Activated CD8-positive, alpha-beta T cell treated with anti-CD3 and anti-CD28 coated beads, Interleukin-2, amount 10 ng/mL, durations not matched to agents 7 days and 5 days (primary cell): ENCODE results near the gene PHKA2. TPM values are rescaled to one million over a fixed set of nuclear protein-coding genes. Genes with fewer than 3 reads are reported as not detected.

Experiments
- ATAC-seq: fragments of 150-1000 bp; cut with Tn5 transposase; one replicate; pipeline ENCODE4 v1.10.0; 2021; ENCODE audit warnings: moderate library complexity
- CTCF ChIA-PET: fragments of 350-600 bp; sonication (Branson Sonifier 250); formaldehyde crosslinking; loops from one replicate; lab custom pipeline; 2021; ENCODE audit warnings: antibody characterized with exemption; lab: Charles Lee
- POLR2A ChIA-PET: fragments of 350-600 bp; sonication (Branson Sonifier 250); formaldehyde crosslinking; loops from one replicate; lab custom pipeline; 2021; ENCODE audit warnings: antibody characterized with exemption; lab: Charles Lee
- DNase-seq: peaks from one replicate; pipeline ENCODE4 v3.0.0-alpha.2; 2020
- H3K27ac Mint-ChIP-seq: one replicate; pipeline ENCODE4 v1.8.0; 2021; ENCODE audit warnings: mild to moderate bottlenecking, mixed read lengths
- H3K27me3 Mint-ChIP-seq: one replicate; pipeline ENCODE4 v1.8.0; 2021; ENCODE audit warnings: low read depth, mixed read lengths
- H3K36me3 Mint-ChIP-seq: one replicate; pipeline ENCODE4 v1.8.0; 2021; ENCODE audit warnings: low read depth, mixed read lengths
- H3K4me1 Mint-ChIP-seq: one replicate; pipeline ENCODE4 v1.8.0; 2021; ENCODE audit warnings: low read depth, mixed read lengths
- H3K4me3 Mint-ChIP-seq: one replicate; pipeline ENCODE4 v1.8.0; 2021; ENCODE audit warnings: mild to moderate bottlenecking, mixed read lengths
- H3K9me3 Mint-ChIP-seq: one replicate; pipeline ENCODE4 v1.8.0; 2022; ENCODE audit warnings: mixed read lengths; ENCODE audit not compliant: insufficient read depth
- total RNA-seq, 2 experiments: library from RNA; stranded (reverse); gene quantifications; one replicate each; pipeline ENCODE4 v1.2.3, GENCODE V29; 2021

PHKA2 gene
- total RNA-seq, 2 experiments from 2014 or later, result 21.7 to 23.6 TPM

DNA sequence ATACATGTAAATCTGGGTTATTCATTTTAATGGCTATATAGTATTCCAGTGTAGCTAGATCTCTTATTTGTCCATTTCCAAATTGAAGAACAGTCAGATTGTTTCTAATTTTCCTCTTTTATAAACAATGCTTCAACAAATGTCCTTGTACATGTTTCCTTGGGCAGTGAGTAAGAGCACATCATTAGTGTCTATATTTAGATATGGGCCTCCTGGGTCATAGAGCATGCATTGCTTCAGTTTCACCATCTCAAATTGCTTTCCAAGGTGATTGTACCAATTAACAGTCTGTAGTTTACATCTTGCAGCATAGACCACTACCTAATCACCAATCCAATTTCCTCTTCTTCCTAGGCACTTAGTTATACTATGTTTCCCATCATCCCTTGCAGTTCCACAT lies 13.4 kb downstream of the PHKA2 start:
- H3K4me3 Mint-ChIP-seq, result no peak overlapping the region
- H3K36me3 Mint-ChIP-seq, result no peaks in the 10 kb centered on the region
- ChIA-PET POLR2A (no interaction called here), CTCF (no interaction called here)
- DNase-seq (no peak), ATAC-seq (no peak)
- no peak overlapping the region for H3K27ac Mint-ChIP-seq
- H3K27me3 Mint-ChIP-seq, result no peaks in the 10 kb centered on the region
- H3K9me3 Mint-ChIP-seq, result no peaks in the 10 kb centered on the region
- H3K4me1 Mint-ChIP-seq, result no peaks in the 10 kb centered on the region

DNA sequence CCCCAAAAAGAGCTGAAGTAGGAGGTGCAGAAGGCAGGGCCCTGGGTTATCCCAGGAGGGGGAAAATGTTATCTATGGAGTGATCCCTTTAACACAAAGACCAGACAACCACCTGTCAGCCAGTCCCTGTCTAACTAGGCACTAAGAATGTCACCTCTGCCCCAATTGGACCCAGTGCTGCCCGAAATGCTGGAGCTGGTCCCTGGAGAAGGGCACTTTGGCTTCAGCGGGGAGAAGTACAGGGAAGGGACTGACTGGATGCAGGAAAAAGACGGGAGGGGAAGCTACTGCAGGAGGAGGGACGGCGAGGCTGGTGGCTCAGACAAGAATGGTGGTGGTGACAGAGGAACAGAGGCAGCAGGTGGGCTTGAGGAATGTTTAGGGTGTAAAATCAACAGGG lies 17.3 kb downstream of the PHKA2 start:
- no peak for ATAC-seq
- H3K27ac Mint-ChIP-seq, result no peak overlapping the region
- ChIA-PET CTCF (no interaction called here), POLR2A (no interaction called here)
- H3K27me3 Mint-ChIP-seq, result no peaks in the 10 kb centered on the region
- no peak for DNase-seq
- no peak overlapping the region for H3K4me3 Mint-ChIP-seq
- H3K4me1 Mint-ChIP-seq, result peaks cover 9% of the 10 kb centered on the region
- H3K36me3 Mint-ChIP-seq, result no peaks in the 10 kb centered on the region
- H3K9me3 Mint-ChIP-seq, result no peaks in the 10 kb centered on the region

DNA sequence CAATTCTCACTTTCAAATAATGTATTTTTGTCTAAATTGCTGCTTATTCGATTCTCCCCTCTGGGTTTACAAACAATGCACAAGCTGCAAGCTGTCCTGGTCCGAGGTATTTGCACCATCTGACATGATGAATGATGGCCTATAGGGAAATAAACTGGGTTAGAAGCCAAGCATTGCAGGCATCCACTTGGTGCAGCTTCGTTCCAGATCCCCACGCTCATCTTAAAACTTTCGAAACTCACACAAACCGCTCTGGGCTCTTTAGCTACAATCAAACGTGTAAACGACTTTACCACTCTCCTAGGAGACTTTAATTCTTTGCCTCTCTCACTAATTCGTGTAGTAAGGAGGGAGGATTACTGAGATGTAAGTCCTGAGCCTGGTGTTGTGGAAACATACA lies 19.0 kb downstream of the PHKA2 start:
- POLR2A ChIA-PET, result no interaction called here
- H3K27ac Mint-ChIP-seq, result no peak overlapping the region
- no peaks in the 10 kb centered on the region for H3K9me3 Mint-ChIP-seq
- no peak for ATAC-seq
- no peaks in the 10 kb centered on the region for H3K27me3 Mint-ChIP-seq
- CTCF ChIA-PET, result no interaction called here
- H3K4me1 Mint-ChIP-seq, result peaks cover 15% of the 10 kb centered on the region
- H3K4me3 Mint-ChIP-seq, result no peak overlapping the region
- H3K36me3 Mint-ChIP-seq, result no peaks in the 10 kb centered on the region
- no peak for DNase-seq

DNA sequence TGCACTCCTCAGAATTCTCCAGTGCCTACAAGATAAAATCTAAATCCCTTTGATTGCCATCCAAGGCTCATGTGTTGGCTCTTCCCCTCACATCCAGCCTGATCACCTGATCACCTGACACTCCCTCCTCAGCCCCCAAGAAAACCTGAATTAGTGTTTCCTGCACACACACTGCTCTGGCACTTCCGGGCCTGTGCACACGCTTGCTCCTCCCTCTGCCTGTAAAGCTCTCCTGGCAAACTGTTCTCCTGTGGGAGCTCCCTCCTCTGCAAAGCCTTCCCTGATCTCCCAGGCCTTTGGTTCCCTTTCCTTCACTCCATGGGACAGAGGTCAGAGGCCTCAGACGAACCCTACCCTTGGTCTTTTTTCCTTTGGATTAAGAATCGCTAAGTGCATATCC lies 19.9 kb downstream of the PHKA2 start:
- POLR2A ChIA-PET, result no interaction called here
- peaks cover 19% of the 10 kb centered on the region for H3K4me1 Mint-ChIP-seq
- no peaks in the 10 kb centered on the region for H3K9me3 Mint-ChIP-seq
- DNase-seq, result no peak
- H3K27ac Mint-ChIP-seq, result peak overlapping the region; percentile 39
- no peak overlapping the region for H3K4me3 Mint-ChIP-seq
- no peaks in the 10 kb centered on the region for H3K36me3 Mint-ChIP-seq
- ATAC-seq, result no peak
- CTCF ChIA-PET, result no interaction called here
- H3K27me3 Mint-ChIP-seq, result no peaks in the 10 kb centered on the region

DNA sequence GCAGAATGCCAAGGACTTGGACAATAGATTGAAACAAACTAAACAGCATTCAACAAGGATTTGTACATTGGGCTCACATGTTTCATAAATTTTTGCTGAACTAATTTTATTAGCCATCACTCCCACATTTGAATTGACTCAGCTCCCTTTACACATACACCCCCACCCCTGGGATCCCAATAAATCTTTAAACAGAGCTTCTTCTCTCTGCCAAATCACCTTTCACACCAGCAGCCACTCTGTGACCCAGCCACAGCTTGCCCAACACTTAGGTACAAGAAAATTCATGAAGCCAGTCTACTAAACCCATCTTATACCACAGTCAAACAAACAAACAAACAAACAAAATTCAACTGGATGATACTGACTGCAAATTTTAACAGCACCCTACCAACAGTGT lies 21.6 kb downstream of the PHKA2 start:
- Mint-ChIP-seq H3K27ac (no peak overlapping the region), H3K4me1 (peaks cover 19% of the 10 kb centered on the region), H3K9me3 (no peaks in the 10 kb centered on the region), H3K36me3 (no peaks in the 10 kb centered on the region), H3K4me3 (no peak overlapping the region), H3K27me3 (no peaks in the 10 kb centered on the region)
- ATAC-seq, result no peak
- CTCF ChIA-PET, result interaction anchor here (2.0 kb wide), 1 partner anchor 371 kb away, joined by 4 read pairs; no protein-coding TSS in a partner anchor
- no peak for DNase-seq
- POLR2A ChIA-PET, result no interaction called here

DNA sequence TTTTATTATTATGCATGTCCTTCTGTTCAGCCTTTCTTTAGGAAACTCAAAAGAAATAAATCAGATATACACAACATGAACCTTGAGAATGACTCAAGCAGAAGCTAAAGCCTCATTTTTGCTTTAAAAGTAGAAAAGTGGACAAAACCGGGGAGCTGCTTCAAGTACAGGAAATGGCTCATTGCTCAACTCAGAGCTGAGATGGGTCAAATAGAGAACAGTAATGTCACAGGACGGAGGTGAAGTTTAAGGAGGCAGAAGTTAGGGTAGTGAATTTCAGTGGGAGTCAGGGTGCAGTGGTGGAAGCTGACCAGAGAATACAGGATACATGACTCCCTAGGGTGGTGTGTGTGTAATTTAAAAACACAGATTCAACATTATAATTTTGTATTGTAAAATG lies 22.2 kb downstream of the PHKA2 start:
- no peaks in the 10 kb centered on the region for H3K9me3 Mint-ChIP-seq
- no peaks in the 10 kb centered on the region for H3K27me3 Mint-ChIP-seq
- DNase-seq (no peak), ATAC-seq (no peak)
- H3K4me1 Mint-ChIP-seq, result peaks cover 19% of the 10 kb centered on the region
- H3K36me3 Mint-ChIP-seq, result no peaks in the 10 kb centered on the region
- ChIA-PET POLR2A (no interaction called here), CTCF (interaction anchor here (2.0 kb wide), 1 partner anchor 372 kb away, joined by 4 read pairs; no protein-coding TSS in a partner anchor)
- no peak overlapping the region for H3K4me3 Mint-ChIP-seq
- H3K27ac Mint-ChIP-seq, result no peak overlapping the region

DNA sequence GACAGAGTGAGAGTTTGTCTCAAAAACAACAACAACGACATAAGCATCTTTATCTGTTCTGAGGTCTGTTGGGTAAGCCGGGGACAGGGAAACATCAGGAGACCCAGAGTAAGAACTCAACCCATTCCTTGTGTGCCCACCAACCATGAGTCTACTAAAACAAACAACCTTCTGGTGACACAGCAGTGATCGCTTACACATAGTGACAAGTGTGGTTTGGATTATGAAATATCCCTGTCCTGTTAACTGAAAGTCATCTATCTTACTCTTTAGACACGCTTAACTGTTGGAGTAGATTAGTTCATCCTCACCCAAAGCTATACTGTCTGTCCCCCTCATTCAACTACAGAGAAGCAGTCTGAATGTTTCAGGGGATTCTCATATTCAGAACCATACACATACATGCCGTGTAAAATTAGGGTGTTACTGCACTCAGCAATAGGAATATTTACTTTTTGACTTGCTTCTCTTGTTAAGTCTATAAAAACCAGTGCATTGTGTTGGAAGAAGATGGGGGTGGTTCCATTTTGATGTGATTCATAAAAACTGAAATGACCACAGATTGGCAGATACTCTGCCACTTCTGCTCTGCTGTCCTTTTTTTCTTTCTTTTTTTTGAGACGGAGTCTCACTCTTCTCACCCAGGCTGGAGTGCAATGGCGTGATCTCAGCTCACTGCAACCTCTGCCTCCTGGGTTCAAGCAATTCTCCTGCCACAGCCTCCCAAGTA lies 27.4 kb downstream of the PHKA2 start:
- Mint-ChIP-seq H3K4me3 (no peak overlapping the region), H3K27me3 (no peaks in the 10 kb centered on the region), H3K9me3 (no peaks in the 10 kb centered on the region), H3K36me3 (no peaks in the 10 kb centered on the region), H3K27ac (no peak overlapping the region), H3K4me1 (peaks cover 25% of the 10 kb centered on the region)
- no peak for ATAC-seq
- ChIA-PET POLR2A (no interaction called here), CTCF (no interaction called here)
- DNase-seq, result no peak

DNA sequence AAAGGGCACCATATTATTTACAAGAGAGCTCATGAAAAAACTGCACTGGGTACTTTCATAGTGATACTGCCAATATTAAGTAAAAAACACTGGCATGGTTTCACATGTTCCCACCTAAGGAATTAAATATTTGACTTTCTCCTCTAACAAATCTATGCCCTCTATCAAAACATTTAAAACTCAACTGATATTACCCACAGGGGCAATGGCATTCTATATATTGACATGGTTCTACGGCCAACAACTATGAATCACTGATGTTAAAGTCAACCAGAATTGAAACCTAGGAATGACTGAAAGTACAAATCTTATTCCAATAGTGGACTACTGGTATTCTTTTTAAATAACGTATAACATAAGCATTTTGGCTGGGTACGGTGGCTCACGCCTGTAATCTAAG lies 28.2 kb downstream of the PHKA2 start:
- peaks cover 25% of the 10 kb centered on the region for H3K4me1 Mint-ChIP-seq
- H3K27ac Mint-ChIP-seq, result no peak overlapping the region
- CTCF ChIA-PET, result no interaction called here
- ATAC-seq (no peak), DNase-seq (no peak)
- no peaks in the 10 kb centered on the region for H3K9me3 Mint-ChIP-seq
- no peak overlapping the region for H3K4me3 Mint-ChIP-seq
- H3K36me3 Mint-ChIP-seq, result peaks cover 4% of the 10 kb centered on the region
- POLR2A ChIA-PET, result no interaction called here
- no peaks in the 10 kb centered on the region for H3K27me3 Mint-ChIP-seq

DNA sequence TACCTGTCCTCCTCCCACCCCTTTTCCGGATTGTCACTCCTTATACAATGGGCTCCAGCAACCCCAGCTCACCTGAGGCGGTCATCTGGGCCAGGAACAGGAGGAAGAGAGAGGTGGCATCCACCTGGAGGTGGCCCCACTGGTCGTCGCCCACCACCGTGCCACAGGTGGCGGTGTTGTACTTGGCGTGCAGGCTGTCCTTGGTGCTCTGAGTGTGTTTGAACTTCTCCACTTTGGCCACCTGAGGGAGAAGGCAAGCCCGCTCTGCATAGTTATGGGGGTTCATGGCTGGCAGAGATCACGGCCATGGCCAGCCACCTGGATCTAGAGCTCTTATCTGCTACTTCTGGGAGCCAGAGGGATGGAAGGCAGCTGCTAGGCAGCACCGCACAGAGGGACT lies 32.9 kb downstream of the PHKA2 start:
- Mint-ChIP-seq H3K9me3 (no peaks in the 10 kb centered on the region), H3K27me3 (no peaks in the 10 kb centered on the region), H3K36me3 (peaks cover 6% of the 10 kb centered on the region), H3K27ac (no peak overlapping the region), H3K4me3 (no peak overlapping the region), H3K4me1 (peaks cover 16% of the 10 kb centered on the region)
- ATAC-seq (no peak), DNase-seq (no peak)
- ChIA-PET CTCF (interaction anchor here (1.0 kb wide), 1 partner anchor 383 kb away, joined by 3 read pairs; no protein-coding TSS in a partner anchor), POLR2A (no interaction called here)

DNA sequence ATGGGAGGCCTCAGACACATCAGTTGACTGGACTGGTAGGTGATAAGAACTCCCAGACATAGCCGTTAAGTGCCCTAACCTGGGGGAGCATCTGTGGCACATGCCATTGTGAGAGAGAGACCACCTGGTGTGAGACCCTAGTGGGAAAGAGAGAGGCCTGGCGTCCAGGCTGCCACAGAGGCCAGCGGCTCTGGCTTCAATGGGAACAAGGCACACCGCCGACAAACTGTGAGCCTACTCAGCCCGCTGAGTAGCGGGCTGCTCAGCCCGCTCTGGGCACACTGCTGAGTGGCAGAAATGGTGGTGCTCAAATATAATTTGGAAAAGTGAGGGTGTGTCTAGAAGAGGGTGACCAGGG lies 34.0 kb downstream of the PHKA2 start:
- ATAC-seq, result no peak
- no peaks in the 10 kb centered on the region for H3K27me3 Mint-ChIP-seq
- no peak overlapping the region for H3K4me3 Mint-ChIP-seq
- H3K9me3 Mint-ChIP-seq, result no peaks in the 10 kb centered on the region
- H3K36me3 Mint-ChIP-seq, result peaks cover 6% of the 10 kb centered on the region
- H3K27ac Mint-ChIP-seq, result no peak overlapping the region
- H3K4me1 Mint-ChIP-seq, result peaks cover 13% of the 10 kb centered on the region
- CTCF ChIA-PET, result no interaction called here
- POLR2A ChIA-PET, result no interaction called here
- no peak for DNase-seq

DNA sequence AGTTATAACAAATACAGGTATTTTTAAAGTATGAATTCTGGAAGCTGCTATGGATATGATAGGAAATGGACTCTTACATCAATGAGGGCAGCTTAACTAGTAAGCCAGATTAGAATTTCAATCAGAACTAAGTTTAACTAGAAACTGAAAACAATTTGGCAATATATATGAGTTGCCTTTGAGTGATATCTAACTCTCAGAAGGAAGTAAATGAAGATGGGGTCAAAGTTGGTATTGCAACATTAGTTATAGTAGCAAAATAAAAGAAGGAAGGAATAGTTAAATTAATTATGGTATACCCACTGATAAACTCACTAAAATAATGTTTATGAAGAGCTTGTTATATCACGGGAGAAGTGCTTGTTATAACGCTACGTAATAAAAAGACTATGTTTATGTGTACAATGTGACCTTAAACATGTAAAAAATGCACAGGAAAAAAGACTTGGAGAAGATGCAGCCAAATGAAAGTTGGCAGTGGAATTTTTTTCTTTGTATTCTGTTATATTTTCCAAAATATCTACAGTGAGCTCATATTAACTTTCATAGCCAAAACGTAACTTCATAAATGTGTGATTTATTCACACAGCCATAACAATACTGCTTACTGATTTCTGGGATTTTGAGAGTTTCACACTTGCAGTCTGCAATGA lies 34.5 kb downstream of the PHKA2 start:
- DNase-seq, result no peak
- Mint-ChIP-seq H3K9me3 (no peaks in the 10 kb centered on the region), H3K27ac (no peak overlapping the region), H3K4me3 (no peak overlapping the region), H3K36me3 (peaks cover 6% of the 10 kb centered on the region), H3K4me1 (peaks cover 8% of the 10 kb centered on the region), H3K27me3 (no peaks in the 10 kb centered on the region)
- ChIA-PET CTCF (no interaction called here), POLR2A (no interaction called here)
- no peak for ATAC-seq

DNA sequence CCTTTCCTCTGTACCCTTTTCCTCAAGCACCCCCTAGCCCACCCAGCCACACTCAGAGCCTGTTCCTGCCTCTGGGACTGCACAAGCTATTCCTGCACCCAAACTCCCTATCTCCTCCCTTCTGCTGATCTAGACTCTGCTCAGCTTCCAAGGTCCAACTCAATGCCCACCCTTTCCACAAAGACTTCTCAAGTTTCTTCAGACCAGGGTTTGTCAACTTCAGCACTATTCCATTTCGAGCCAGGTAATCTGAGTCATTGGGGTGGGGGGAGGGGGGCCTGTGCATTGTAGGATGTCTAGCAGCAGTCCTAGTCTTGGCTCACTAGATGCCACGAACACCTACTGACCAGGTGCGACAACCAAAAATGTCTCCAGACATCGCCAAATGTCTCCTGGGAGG lies 37.3 kb downstream of the PHKA2 start:
- no peaks in the 10 kb centered on the region for H3K27me3 Mint-ChIP-seq
- ATAC-seq, result no peak
- POLR2A ChIA-PET, result no interaction called here
- peaks cover 12% of the 10 kb centered on the region for H3K36me3 Mint-ChIP-seq
- H3K4me1 Mint-ChIP-seq, result no peaks in the 10 kb centered on the region
- H3K27ac Mint-ChIP-seq, result no peak overlapping the region
- H3K4me3 Mint-ChIP-seq, result no peak overlapping the region
- DNase-seq, result no peak
- no peaks in the 10 kb centered on the region for H3K9me3 Mint-ChIP-seq
- CTCF ChIA-PET, result no interaction called here
